Vagina (tissue), 2 donors: ENCODE results near the gene DLEC1.

Experiments
- POLR2A ChIP-seq, 2 donors: fragments of 450-650 bp; IDR thresholded peaks; one replicate each; pipeline ENCODE4 v1.6.1; 2017; ENCODE audit warnings: antibody characterized with exemption in 2 of 2, mild to moderate bottlenecking in 2 of 2, moderate library complexity in 2 of 2
- POLR2AphosphoS5 ChIP-seq, 2 donors: sonication (generic); formaldehyde crosslinking; IDR thresholded peaks; one replicate each; pipeline ENCODE4 v1.9.0; 2017; ENCODE audit warnings: antibody characterized with exemption in 2 of 2, mild to moderate bottlenecking in 2 of 2, low read depth in 1 of 2; ENCODE audit not compliant: insufficient read depth in 1 of 2
- TF ChIP-seq, protein P1 (sequence below), 3 experiments: fragments of 450-650 bp in 2 of 3; fragments of 200-600 bp in 1 of 3; sonication (generic) in 1 of 3; IDR thresholded peaks; one replicate each; pipeline ENCODE4 v1.5.1; 2017 to 2019; ENCODE audit warnings: antibody characterized with exemption in 3 of 3, mild to moderate bottlenecking in 2 of 3, moderate library complexity in 2 of 3

DNA sequence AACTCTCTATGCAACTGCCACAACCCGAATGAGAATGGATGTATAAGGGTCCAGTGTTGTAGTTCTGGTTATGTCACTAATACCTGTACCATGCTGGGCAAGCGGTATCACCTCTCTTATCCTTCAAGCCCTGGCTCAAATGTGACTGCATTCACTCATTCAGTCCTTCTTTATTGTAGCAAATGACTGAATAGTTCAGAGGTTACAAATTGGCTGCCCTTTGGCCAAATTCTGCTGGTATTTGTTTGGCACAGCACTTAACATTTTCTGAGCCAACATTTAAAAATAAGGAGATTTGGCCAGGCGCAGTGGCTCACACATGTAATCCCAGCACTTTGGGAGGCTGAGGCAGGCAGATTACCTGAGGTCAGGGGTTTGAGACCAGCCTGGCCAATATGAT lies 47.5 kb downstream of the DLEC1 start:
- TF ChIP-seq, protein P1, sequence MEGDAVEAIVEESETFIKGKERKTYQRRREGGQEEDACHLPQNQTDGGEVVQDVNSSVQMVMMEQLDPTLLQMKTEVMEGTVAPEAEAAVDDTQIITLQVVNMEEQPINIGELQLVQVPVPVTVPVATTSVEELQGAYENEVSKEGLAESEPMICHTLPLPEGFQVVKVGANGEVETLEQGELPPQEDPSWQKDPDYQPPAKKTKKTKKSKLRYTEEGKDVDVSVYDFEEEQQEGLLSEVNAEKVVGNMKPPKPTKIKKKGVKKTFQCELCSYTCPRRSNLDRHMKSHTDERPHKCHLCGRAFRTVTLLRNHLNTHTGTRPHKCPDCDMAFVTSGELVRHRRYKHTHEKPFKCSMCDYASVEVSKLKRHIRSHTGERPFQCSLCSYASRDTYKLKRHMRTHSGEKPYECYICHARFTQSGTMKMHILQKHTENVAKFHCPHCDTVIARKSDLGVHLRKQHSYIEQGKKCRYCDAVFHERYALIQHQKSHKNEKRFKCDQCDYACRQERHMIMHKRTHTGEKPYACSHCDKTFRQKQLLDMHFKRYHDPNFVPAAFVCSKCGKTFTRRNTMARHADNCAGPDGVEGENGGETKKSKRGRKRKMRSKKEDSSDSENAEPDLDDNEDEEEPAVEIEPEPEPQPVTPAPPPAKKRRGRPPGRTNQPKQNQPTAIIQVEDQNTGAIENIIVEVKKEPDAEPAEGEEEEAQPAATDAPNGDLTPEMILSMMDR (IDR thresholded peaks at IDR 0.05), result no peak
- TF ChIP-seq POLR2A (IDR thresholded peaks at IDR 0.05), result no peak
- TF ChIP-seq POLR2AphosphoS5 (IDR thresholded peaks at IDR 0.05; ENCODE audit: insufficient read depth in 1 of 2, low read depth in 1 of 2), result no peak
